Measurements from ENCODE around the gene TMEM125. TPM values are rescaled to one million over a fixed set of nuclear protein-coding genes. Genes with fewer than 3 reads are reported as not detected.
A peak's percentile ranks its signal among the peaks of the same experiment; 100 is the strongest.

The TMEM125 gene
- total and polyA plus RNA-seq, 2 of the 4 experiments (the other 2 are of a cell fraction), result under 0.01 to 0.03 TPM

- no CpG with 5 or more reads among the region's 5 CpGs for WGBS, 2 experiments (ENCODE audit: extremely low coverage in 2 of 2, insufficient read length in 1 of 2)
- DNase-seq, result no peak
- Histone ChIP-seq H2BK20ac (ENCODE audit: low read depth, low read length) (no peak overlapping the region), H3K18ac (ENCODE audit: low read depth, low read length) (no peak overlapping the region), H2BK5ac (ENCODE audit: low read depth, low read length, poor library complexity, severe bottlenecking) (no peak overlapping the region), H2BK120ac (ENCODE audit: low read depth, low read length) (no peak overlapping the region), H4K20me1 (ENCODE audit: insufficient read depth, low read length) (no peaks in the 10 kb centered on the region), H3K79me1 (ENCODE audit: low read depth in 1 of 2, low read length in 2 of 2) (no peaks in the 10 kb centered on the region), H2AK9ac (replicated peaks; ENCODE audit: low read depth, low read length, poor library complexity) (peak overlapping the region; percentile 44), H3K14ac (replicated peaks; ENCODE audit: low read depth, low read length) (no peak overlapping the region), H3K36me3 (ENCODE audit: control insufficient read depth, insufficient read depth, low read length) (no peaks in the 10 kb centered on the region), H2AFZ (replicated peaks; ENCODE audit: low read length, poor library complexity) (no peak overlapping the region), H3K9me1 (ENCODE audit: insufficient read depth, low read length) (peaks cover 3% of the 10 kb centered on the region; the same call in 1 of the 2 replicates), H4K91ac (ENCODE audit: insufficient read depth, low read depth, low read length) (no peak overlapping the region), H3K23ac (ENCODE audit: low read depth, low read length) (no peak overlapping the region), H3K9me3 (ENCODE audit: control insufficient read depth, insufficient read depth, low read length) (no peaks in the 10 kb centered on the region), H3K4ac (ENCODE audit: low read depth, low read length) (no peak overlapping the region), H3K27ac (ENCODE audit: insufficient read depth, low read length) (no peak overlapping the region), H2BK15ac (ENCODE audit: low read depth, low read length) (no peak overlapping the region), H3K4me1 (ENCODE audit: control insufficient read depth, insufficient read depth, low read length) (peaks cover 5% of the 10 kb centered on the region), H3K4me3 (ENCODE audit: insufficient read depth, low read depth, low read length) (no peak overlapping the region), H3K27me3 (ENCODE audit: control insufficient read depth, insufficient read depth, low read length) (no peaks in the 10 kb centered on the region), H4K5ac (ENCODE audit: low read depth, low read length) (no peak overlapping the region), H3K9ac (ENCODE audit: low read depth, low read length) (no peak overlapping the region), H4K8ac (ENCODE audit: low read depth in 2 of 2, low read length in 2 of 2) (no peak overlapping the region), H3K56ac (ENCODE audit: extremely low read depth, insufficient read depth, low read length) (no peak overlapping the region), H3K4me2 (ENCODE audit: low read depth, low read length) (no peak overlapping the region), H2AK5ac (ENCODE audit: low read depth, low read length) (no peak overlapping the region)
- in situ Hi-C loops (cut with MboI; ENCODE audit: low sequenced_read_pairs) (no loop called here), dilution Hi-C loops (cut with HindIII; ENCODE audit: low sequenced_read_pairs, unreplicated experiment) (no loop called here), intact Hi-C loops (cut with micrococcal nuclease) (no loop called here)
- BruUV-seq (replicated peaks), result no TSS peak
- CTCF ChIA-PET, result no interaction called here
- ATAC-seq (ENCODE audit: low read depth), result no peak
- POLR2A ChIA-PET (ENCODE audit: unreplicated experiment), result no interaction called here
- TF ChIP-seq RAD21 (IDR thresholded peaks at IDR 0.05; ENCODE audit: low read length), result no peak
- no peak for TF ChIP-seq RFX5 (IDR thresholded peaks at IDR 0.05; ENCODE audit: low read depth, low read length)
- TF ChIP-seq MXI1 (IDR thresholded peaks at IDR 0.05; ENCODE audit: borderline replicate concordance, low read depth, low read length), result no peak
- no peak for TF ChIP-seq CTCF (conservative IDR thresholded peaks at IDR 0.05; ENCODE audit: low read depth, low read length)
- TF ChIP-seq CEBPB (IDR thresholded peaks at IDR 0.05; ENCODE audit: low read depth, low read length), result no peak
- TF ChIP-seq SMC3 (IDR thresholded peaks at IDR 0.05; ENCODE audit: low read depth, low read length), result no peak
- no peak for TF ChIP-seq USF2 (IDR thresholded peaks at IDR 0.05; ENCODE audit: low read depth, low read length)
- no peak for TF ChIP-seq ELK1 (IDR thresholded peaks at IDR 0.05; ENCODE audit: borderline replicate concordance, low read depth, low read length)
- TF ChIP-seq MAZ (IDR thresholded peaks at IDR 0.05; ENCODE audit: borderline replicate concordance, low read depth, low read length), result no peak
- TF ChIP-seq NFE2L2 (IDR thresholded peaks at IDR 0.05; ENCODE audit: low read depth, low read length), result no peak
- no peak for TF ChIP-seq FOS (IDR thresholded peaks at IDR 0.05; ENCODE audit: low read depth, low read length)
- no peak for TF ChIP-seq CHD1 (IDR thresholded peaks at IDR 0.05; ENCODE audit: low read depth, low read length)
- no peak for TF ChIP-seq BHLHE40 (IDR thresholded peaks at IDR 0.05; ENCODE audit: low read depth, low read length)
- TF ChIP-seq POLR2A (IDR thresholded peaks at IDR 0.05; ENCODE audit: low read depth, low read length), result no peak
- TF ChIP-seq MAFK (IDR thresholded peaks at IDR 0.05; ENCODE audit: low read depth, low read length), result no peak
- TF ChIP-seq RCOR1 (IDR thresholded peaks at IDR 0.05; ENCODE audit: insufficient replicate concordance, low read length), result no peak
Measured at GRCh38 chr1:43319288-43319687, 49.5 kb downstream of the TMEM125 start.

All from IMR-90 (cell line).